ELF-1 (cell line): ENCODE data around the gene ZNF35.
"Not testable (repeated sequence)": the region's sequence is repeated elsewhere in the genome, so short reads cannot be mapped to it uniquely, and the experiment has no call there.

Source experiments
- DNase-seq: peaks from one replicate; pipeline ENCODE4 v3.0.0-alpha.2; 2016; ENCODE audit warnings: low read depth, low spot score

The ZNF35 gene

GRCh38 chr3:44648564-44649229, at the start of gene ZNF35:
TSS of gene ZNF35 (plus strand) at chr3:44648732. CDS start at chr3:44651068, 2,336 bp downstream.
- DNase-seq = peak; percentile 92

GRCh38 chr3:44601749-44602148, 46.8 kb upstream of the ZNF35 start:
- DNase-seq = no peak

DNA sequence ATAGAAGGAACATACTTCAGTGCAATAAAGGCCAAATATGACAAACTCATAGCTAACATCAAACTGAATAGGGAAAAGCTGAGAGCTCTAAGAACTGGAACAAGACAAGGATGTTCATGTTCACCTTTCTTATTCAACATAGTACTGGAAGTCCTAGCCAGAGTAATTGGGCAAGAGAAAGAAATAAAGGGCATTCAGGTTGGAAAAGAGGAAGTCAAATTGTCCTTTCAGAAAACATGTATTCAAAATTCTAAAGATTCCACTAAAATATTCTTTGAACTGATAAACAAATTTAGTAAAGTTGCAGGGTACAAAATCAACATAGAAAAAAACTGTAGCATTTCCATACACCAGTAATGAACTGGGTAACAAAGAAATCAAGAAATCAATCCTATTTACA, 35.9 kb upstream of the ZNF35 start:
- no peak for DNase-seq

DNA sequence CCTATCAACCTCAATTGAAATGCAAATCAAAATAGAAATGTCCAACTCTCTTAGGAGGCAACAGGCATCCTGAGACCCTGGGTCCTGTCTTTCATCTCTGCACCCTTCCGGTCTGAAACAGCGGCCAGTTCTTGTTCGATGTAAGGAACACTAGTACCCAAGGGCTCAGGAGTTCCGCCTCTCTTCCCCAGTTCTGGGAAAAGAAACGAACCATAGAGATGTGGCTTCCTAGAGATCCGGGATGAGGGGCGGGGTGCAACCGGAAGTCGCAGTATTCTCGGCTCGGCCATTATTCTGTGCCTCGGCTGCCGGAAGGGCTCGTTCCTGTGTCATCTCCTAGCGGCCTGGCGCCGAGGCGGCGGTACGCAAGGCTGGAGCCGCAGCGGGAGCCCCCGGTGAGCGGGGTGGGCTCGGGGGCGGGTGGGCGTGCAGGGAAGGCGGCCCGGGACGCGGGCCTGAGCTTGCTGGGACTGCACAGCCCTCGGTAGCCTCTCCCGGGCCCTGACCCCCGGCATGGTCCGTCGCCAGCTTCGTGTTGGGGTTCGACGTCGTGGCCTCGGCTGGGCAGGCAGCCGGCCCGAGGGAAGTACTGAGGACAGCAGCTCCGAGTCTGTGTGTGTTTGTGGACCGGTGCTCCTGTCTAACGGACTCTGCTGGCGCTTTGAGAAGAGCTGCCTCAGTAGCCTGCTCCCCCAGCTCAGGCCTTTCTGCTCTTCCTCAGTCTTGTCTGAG, 23.6 kb upstream of the ZNF35 start, which contains the start of gene ZNF197:
ZNF197 (plus strand) TSS at position 288 of the 732 bp plus-strand sequence. CDS start 4,119 bp downstream, outside the sequence.
- DNase-seq = peak; percentile 92

DNA sequence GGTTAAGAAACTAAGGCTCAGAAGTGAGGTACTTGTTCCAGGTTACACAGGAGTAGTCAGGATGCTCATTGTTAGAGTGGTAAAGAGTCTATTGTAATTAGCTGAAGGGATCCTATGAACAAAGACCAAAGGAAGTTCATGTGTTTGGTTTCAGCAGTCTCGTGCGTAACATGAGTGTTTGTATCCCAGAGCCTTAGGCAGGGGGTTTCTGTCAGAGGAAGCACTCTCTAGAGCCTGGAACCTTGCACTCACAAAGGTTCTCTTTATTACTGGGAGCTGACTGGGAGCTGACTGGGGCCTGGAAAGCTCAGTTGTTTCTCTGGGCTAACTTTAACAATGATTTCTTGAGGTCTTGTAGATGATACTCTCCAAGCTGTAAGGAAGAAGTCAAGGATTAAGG, 19.8 kb upstream of the ZNF35 start:
- no peak for DNase-seq

GRCh38 chr3:44632193-44632592, 16.3 kb upstream of the ZNF35 start:
- no peak for DNase-seq

GRCh38 chr3:44642337-44642736, 6.2 kb upstream of the ZNF35 start:
- no peak for DNase-seq

DNA sequence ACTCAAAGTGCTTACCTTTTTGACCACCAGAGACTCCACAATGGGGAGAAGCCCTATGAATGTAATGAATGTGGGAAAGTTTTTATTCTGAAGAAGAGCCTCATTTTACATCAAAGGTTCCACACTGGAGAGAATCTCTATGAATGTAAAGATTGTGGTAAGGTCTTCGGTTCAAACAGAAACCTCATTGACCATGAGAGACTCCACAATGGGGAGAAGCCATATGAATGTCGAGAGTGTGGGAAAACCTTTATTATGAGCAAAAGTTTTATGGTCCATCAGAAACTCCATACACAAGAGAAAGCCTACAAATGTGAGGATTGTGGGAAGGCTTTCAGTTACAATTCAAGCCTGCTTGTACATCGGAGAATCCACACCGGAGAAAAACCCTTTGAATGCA, 5.5 kb upstream of the ZNF35 start:
- DNase-seq = no peak

GRCh38 chr3:44647771-44648170, 761 bp upstream of the ZNF35 start:
- no peak for DNase-seq

- no peak for DNase-seq
These were observed 1.2 kb downstream of the ZNF35 start for GRCh38 chr3:44649709-44650108.

DNA sequence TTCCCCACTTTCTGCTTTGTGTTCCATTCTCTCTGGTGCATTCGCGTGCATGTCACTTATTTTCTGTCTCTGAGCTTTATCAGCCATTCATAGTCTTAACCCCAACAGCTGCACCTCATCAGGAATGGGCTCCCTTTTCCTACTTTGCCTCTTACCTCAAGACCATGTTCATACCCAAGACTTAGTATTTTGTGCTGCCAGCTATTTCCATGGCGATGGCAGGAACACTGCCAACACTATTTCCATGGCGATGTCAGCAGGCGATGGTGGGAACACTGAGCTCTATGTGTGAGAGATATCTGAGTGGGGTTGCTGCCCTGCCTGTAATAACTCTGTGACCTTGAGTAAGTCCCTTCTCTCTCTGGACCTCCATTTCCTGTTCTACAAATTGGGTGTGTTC, 5.5 kb downstream of the ZNF35 start:
- no peak for DNase-seq

- no peak for DNase-seq
These were observed 10.5 kb downstream of the ZNF35 start for GRCh38 chr3:44659015-44659414.

- DNase-seq = no peak
These were observed 10.9 kb downstream of the ZNF35 start for GRCh38 chr3:44659434-44659833.

DNA sequence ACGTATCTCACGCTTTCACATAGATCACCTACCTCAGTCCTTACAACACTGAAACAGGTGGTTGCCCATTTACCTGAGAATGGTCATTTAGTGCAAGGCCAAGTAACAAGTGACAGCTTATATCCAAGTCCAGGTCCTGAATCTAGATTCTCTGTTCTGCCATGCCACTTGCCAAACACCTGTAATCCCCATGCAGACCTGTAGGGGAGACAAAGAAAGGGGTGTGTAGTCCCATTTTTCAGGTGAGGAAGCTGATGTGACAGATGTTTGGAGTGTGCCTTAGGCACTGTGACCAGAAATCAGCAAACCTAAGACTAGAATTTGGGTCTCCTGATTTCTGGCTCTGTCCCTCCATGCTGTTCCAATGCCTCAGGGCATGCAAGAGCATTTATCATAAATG, 12.7 kb downstream of the ZNF35 start:
- no peak for DNase-seq

DNA sequence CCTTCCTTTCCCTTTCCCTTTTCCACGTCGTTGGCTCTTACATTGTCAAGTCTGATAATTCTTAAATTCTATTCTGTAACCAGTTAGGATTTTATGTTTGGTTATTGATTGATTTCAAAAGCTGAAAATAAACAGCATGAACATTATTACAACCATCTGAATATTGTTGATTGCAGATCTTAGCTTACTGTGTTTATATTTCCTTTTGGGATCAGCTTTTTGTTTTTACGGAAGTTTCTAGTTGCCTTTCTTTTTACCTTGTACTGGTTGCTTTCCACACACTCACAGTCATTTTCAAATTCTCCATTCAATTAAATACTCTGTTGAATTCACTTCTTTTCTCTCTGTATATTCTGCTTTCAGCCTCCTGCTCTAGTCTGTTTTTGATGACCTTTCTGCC, 16.6 kb downstream of the ZNF35 start:
- DNase-seq = no peak

- DNase-seq = no peak
These were observed 17.8 kb downstream of the ZNF35 start for GRCh38 chr3:44666346-44666745.

- no peak for DNase-seq
These were observed 21.2 kb downstream of the ZNF35 start for GRCh38 chr3:44669760-44670159.

DNA sequence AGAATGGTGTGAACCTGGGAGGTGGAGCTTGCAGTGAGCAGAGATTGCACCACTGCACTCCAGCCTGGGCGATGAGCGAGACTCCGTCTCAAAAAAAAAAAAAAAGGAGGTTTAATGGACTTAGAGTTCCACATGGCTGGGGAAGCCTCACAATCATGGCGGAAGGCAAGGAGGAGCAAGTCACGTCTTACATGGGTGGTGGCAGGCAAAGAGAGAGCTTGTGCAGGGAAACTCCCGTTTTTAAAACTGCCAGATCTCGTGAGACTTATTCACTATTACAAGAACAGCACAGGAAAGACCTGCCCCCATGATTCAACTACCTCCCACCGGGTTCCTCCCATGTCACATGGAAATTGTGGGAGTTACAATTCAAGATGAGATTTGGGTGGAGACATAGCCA, 24.9 kb downstream of the ZNF35 start:
- DNase-seq = not testable (repeated sequence)

DNA sequence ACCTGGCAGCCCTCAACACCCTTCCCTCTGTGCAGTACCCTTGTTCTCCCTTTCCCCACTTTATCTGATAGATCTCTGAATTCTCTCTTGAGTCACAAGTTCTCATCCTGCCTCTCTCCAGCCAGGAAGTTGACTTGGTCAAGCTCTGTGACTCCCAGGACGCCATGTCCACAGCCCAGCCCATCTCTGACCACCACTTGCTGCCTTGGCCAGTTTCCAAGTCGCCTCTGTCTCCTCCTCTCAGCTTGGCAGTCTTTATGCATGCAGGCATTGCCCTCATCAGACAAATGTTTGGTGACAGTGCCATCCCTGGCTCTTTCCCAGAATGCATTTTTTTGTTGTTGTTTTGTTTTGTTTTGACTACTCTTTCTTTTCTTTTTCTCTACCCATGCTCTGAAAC, 25.7 kb downstream of the ZNF35 start:
- DNase-seq = no peak

DNA sequence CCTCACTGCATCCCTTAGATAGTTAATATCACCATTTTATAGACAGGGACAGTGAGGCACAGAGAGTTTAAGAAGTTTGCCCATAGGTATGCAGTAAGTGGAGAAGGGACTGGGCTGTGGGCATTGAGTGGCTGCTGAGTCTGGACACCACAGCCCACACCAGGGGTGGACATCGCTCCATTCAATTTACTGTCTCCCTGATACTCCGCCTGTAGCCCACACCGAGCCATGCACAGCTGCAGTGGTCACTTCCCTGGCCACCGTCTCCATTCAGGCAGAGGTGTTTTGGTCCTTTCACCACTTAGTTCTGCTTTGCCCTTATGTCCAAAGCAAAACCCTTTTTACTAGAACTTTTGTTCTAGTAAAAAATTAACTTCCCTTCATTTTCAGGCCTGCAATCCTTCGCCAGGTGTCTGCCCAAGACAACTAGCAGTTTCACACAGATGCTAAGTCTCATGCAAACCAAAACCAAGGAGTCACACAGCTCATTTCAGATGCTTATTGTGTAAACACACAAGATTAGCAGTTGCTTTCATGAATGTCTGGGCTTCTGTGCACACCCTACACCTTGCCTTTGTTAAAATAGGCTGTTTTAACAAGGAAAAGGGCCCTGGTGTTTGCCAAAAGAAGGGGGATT, 30.1 kb downstream of the ZNF35 start:
- DNase-seq = no peak

DNA sequence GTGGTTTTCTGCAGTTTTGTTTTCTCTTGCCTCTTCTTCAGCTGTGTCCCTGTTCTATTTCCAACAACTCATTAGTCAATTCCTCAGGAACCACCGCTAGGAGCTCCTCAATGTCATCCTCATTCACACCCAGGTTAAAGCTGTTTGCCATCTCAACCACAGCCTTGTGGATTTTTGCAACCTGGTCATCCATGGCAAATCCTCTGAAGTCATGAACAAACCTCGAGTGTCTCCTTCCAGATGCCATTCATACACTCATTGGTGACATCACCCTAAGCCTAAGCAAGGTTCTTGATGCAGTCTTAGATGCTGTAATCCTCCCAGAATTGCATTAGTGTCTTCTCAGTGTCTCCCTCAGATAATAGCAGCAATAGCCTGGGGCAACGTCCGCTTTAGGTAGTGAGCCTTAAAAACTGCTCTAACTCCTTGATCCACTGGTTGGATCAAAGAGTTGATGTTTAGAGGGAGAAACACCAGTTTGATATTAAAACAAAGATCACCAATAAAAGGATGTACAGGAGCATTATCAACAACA, 32.5 kb downstream of the ZNF35 start:
- no peak for DNase-seq

GRCh38 chr3:44682182-44682896, 33.8 kb downstream of the ZNF35 start:
- DNase-seq = no peak
